Measurements from ENCODE around the gene APOD.

- TF ChIP-seq CTCF (IDR thresholded peaks at IDR 0.05) (no peak), POLR2A (IDR thresholded peaks at IDR 0.05) (no peak)
Measured at GRCh38 chr3:195549931-195550519, 33.7 kb downstream of the APOD start.

Data from tibial nerve (tissue), 3 donors.